Ishikawa (cell line): Measurements from ENCODE around the gene MLN.

Experiments
- CREB1 ChIP-seq: IDR thresholded peaks from 2 replicates; pipeline ENCODE4 v1.6.1; 2012; ENCODE audit warnings: low read depth
- EP300 ChIP-seq: IDR thresholded peaks from 2 replicates; pipeline ENCODE4 v1.6.1; 2012; ENCODE audit warnings: borderline replicate concordance
- FOXM1 ChIP-seq: IDR thresholded peaks from 2 replicates; pipeline ENCODE4 v1.6.1; 2012; ENCODE audit warnings: low read depth, borderline replicate concordance
- MAX ChIP-seq: IDR thresholded peaks from 2 replicates; pipeline ENCODE4 v1.6.1; 2012
- NFIC ChIP-seq: IDR thresholded peaks from 2 replicates; pipeline ENCODE4 v1.6.1; 2012
- TAF1 ChIP-seq: IDR thresholded peaks from 2 replicates; pipeline ENCODE4 v1.6.1; 2012; ENCODE audit warnings: low read depth, mild to moderate bottlenecking
- TCF12 ChIP-seq: IDR thresholded peaks from 2 replicates; pipeline ENCODE4 v1.6.1; 2012; ENCODE audit warnings: low read depth
- YY1 ChIP-seq: IDR thresholded peaks from 2 replicates; pipeline ENCODE4 v1.6.1; 2012; ENCODE audit warnings: low read depth
- ZBTB7A ChIP-seq: IDR thresholded peaks from 2 replicates; pipeline ENCODE4 v1.6.1; 2012; ENCODE audit warnings: low read depth
- TF ChIP-seq, protein P1 (sequence below): IDR thresholded peaks from 2 replicates; pipeline ENCODE4 v1.6.1; 2012

DNA sequence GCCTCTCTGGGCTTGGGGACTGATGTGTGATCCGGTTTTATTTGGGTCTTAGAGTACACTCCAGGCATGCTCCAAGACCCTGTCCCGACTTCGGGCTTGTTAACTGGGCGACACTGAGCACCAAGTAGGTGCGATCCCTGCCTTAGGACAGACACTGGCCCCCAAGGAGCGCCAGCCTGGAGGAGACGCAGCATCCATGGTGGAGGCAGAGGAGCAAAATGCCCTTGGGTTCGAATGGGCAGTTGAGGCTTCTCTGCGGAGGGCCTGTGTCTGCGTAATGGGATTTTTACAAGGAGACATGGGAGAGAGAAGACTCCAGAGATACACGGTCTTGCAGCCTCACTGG lies 14.3 kb downstream of the MLN start:
- no peak for TF ChIP-seq ZBTB7A
- TF ChIP-seq YY1 = no peak
- TF ChIP-seq MAX = no peak
- no peak for TF ChIP-seq CREB1
- no peak for TF ChIP-seq EP300
- TF ChIP-seq TCF12 = no peak
- TF ChIP-seq NFIC = no peak
- TF ChIP-seq, protein P1, sequence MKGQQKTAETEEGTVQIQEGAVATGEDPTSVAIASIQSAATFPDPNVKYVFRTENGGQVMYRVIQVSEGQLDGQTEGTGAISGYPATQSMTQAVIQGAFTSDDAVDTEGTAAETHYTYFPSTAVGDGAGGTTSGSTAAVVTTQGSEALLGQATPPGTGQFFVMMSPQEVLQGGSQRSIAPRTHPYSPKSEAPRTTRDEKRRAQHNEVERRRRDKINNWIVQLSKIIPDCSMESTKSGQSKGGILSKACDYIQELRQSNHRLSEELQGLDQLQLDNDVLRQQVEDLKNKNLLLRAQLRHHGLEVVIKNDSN = no peak
- no peak for TF ChIP-seq FOXM1
- no peak for TF ChIP-seq TAF1
